GM19240 (cell line): ENCODE measurements around the gene EVX2.

Experiments used
- DNase-seq: peaks from one replicate; pipeline ENCODE4 v3.0.0; 2011; ENCODE audit warnings: low spot score; ENCODE audit not compliant: insufficient read length

EVX2 gene

DNA sequence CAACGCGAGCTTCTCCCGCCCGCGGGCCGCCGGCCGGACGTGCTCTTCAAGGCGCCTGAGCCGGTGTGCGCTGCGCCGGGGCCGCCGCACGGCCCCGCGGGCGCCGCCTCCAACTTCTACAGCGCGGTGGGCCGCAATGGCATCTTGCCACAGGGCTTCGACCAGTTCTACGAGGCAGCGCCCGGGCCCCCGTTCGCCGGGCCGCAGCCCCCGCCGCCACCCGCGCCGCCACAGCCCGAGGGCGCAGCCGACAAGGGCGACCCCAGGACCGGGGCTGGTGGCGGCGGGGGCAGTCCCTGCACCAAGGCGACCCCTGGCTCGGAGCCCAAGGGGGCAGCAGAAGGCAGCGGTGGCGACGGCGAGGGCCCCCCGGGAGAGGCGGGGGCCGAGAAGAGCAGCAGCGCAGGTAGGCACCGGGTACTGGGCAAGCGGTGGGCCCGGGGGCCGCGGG, 24.0 kb upstream of the EVX2 start:
- DNase-seq = no peak

DNA sequence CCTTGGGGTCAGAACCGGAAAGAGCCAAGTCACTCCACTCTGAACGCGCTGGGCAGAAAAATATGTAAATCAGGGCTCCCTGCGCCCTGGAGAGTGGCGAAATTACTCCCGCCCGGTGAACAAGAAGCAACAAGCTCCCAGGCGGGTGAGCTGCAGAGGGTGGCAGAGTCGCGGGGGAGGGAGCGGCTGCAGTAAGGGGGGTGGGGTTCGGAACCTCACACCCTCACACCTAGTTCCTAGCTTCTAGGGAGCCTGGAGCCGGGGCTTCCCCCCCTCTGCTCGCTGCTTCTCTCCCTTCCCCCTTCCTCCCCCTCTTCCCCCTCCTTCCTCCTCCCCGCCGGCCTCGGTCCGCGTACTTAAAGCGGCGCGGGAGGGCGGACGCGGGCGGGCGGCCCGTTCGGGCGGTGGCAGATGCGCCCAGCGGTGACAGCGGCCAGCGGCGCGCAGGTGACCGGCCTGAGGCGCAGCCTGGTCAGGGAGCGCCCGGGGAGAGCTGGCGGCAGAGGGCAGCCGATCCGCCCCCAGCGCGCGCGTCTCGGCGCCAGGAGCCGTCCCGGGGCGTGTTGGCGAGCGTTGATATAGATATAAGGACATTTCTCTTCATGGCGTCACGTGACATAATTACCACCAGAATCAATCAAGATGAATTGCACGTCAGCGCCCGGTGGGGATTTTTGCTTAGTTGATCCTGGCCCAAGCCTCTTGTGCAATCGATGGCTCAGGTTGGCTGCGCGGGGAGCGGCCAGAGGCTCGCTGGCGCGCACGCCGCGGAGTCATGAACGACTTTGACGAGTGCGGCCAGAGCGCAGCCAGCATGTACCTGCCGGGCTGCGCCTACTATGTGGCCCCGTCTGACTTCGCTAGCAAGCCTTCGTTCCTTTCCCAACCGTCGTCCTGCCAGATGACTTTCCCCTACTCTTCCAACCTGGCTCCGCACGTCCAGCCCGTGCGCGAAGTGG, 23.1 kb upstream of the EVX2 start, which contains the start of gene HOXD11:
TSS of gene HOXD11 (plus strand) at position 700 of the 959 bp plus-strand sequence. CDS start at position 776, 76 bp downstream.
- DNase-seq = no peak

DNA sequence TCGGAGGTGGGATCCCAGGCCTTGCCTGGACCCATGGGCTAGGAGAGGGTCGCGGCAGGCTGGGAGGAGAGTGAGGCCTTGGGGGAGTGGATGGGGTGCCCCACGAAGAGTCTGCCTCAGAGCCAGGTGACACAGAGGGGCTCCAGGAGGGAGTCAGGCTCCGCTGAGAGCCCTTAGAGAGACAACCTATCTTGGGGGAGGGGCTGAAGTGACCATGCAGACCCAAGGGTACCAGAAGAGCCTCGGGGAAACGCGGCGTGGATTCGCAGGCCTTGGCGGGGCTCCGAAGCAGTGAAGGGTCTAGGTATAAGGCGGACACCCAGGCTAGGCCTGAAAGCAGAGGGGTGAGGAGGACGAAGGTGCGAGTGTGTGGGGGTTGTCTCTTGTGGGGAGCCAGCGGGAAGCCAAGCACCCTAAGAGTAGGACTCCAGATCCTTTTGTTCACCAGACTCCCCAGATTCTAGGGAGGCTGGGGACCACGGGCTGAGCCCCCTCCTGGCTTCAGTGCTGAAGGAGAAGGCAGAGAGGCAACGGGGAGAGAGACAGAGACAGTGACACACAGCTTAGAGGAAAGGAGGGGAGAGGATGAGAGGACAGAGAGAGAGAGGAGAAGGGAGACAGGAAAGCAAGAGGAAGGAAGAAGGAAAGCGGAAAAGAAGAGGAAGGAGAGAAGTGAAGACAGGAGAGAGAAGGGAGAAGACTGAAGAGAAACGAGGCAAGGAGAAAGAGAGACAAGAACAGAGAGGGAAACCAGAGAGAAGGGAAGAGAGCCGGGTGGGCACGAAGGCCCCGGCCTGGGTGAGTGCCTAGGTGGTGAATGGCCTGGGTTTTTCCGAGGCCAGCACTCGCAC, 22.2 kb upstream of the EVX2 start:
- no peak for DNase-seq

DNA sequence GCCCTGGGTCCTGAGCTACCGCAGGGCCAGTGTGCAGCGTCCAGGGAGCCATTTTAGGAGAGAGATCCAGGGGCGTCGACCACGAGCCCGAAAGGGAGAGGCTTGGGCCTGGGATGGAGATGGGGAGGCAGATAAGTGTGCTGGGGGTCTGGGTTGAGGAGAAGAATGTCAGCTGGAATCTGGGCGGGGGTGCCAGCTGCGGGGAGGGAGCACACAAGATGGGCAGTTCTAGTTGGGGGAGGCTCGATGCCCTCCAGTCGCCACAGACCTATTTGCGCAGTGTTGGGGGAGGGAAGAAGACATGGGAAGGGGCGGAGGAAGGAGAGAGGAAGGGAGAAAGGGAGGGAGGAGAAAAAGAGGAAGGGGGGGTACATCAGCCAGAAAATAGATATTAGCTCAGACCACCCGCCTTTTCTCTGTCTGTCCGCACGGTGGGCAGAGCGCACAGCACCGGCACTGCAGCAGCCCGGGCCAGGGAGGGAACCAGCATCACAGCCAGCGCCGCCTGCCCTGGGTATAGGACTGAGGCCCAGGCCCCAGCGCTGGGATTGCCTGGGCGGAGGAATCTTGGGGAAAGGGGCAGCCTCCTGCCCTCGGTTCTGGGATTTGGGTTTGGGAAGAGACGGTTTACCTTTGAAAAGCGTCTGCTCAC, 21.4 kb upstream of the EVX2 start:
- no peak for DNase-seq

DNA sequence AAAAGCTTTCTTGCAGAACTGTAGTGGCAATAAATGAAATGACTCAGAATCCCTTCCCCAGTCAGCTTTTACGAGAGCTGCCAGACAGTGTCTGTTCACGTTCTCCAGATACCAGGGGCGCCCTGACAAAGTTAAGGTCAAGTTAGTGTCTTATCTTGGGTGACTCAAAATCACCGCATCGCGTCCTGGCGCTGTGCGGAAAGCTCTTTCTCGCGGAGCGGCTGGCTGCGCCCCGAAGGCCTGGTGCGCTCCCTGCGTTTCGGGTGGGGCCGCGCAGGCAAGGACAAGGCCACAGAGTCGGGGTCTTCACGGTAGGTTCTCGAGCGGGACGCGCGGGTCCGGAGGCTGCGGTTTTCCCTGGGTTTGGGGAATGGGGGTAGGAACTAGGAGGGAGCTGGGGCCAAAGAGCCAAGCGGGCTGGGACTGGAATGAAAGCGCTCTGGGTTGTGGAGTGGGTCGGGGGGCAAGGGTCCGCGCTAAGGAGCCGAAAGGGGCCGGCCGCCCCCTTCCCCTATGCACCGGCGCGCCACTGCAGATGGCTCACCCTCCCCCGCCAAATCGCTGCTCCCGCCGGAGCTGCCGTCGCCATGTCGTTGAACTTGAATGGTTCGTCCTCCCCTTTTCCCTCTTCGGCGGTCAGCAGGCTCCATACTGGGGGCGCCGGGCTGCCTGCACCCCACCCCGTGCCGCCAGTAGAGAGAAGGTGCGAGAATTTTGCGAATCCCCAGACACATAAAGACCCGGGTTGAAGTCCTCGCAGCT, 20.7 kb upstream of the EVX2 start:
- DNase-seq = no peak

DNA sequence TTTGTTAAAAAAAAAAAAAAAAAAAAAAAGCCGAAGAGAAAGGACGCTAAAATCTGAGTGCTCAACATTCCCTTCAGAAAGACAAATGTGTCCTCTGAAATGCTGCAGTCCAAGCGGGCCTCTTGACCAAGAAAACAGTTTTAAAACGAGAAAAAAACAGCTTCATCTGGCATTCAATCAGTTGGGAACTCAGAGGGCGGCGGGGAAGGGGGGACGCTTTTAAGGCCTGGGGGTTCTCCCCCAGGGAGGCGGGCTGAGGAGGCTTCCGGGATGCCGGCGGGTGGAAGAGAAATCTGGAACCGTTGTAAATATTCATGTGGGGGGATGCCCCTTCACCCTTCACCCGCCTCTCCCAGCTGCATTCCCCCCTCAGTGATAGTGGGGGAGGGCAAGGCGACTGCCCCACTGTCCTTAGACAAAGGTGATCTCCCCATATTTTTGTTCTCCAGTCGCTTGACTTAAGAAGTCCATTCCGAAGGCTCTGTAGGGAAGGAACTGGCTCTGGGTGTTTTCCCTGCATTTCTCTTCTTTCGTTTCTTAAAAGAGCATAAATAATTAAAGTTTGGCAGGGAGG, 20.1 kb upstream of the EVX2 start:
- no peak for DNase-seq

DNA sequence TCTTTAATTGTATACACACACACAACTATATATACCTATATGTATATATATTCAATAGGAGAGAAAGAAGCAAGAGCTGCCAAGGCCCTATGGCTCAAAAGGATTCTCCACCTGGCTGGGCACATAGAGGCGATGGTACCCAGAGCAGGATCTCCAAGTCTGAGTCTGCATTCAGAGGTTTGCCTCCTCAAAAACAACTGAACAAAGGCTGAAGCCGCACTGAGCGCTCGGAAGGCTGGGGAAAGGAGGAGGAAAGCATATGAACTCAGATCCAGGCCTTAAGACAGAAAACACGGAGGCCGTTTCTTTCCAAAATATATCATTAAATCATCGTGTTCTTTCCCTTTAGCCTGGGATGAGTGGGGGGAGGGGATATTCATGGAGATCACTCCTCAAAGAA, 19.4 kb upstream of the EVX2 start:
- no peak for DNase-seq

DNA sequence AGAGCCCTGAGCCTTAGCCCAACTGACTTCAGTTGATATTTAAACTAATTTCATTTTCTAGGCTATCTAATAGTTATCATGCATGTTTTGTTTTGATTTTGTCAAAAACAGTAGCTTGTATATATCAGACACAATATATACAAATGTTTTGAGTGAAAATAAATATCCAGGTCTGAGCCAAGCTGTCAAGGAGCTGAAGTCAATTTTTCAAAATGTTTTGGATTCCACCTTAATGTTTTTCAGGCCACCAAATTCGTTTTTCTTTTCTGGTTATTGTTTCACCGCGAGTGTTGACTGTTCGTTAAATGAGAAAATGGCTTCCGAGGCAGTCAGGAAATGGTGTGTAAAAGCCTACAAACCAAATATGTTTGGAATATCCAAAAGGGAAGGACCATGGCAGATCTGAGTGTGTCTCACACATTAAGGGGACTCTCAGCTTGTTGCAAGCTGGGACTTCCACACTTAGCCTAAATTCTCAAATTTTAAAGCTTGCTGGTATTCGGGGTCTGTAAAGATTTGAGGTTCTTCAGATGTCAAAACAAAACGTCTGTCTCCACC, 18.6 kb upstream of the EVX2 start:
- no peak for DNase-seq

DNA sequence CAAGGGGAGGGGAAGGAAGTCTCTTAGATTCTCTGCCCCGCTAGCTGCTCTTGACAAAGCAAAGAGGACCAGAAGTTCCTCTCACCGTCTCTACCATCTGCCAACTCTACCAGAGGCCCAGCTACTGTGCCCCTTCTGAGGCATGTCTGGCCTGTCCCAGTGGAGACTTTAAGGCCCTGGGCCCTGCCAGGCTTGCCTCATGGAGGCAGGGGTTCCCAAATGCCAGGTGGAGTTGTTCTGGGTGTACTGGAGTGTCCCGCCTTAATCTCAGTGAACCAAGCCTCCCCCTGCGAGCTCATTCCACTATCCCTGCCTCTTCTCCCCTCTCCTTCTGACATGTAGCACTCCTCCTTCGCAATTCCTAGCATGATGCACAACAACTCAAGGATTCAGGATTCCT, 18.1 kb upstream of the EVX2 start:
- no peak for DNase-seq

DNA sequence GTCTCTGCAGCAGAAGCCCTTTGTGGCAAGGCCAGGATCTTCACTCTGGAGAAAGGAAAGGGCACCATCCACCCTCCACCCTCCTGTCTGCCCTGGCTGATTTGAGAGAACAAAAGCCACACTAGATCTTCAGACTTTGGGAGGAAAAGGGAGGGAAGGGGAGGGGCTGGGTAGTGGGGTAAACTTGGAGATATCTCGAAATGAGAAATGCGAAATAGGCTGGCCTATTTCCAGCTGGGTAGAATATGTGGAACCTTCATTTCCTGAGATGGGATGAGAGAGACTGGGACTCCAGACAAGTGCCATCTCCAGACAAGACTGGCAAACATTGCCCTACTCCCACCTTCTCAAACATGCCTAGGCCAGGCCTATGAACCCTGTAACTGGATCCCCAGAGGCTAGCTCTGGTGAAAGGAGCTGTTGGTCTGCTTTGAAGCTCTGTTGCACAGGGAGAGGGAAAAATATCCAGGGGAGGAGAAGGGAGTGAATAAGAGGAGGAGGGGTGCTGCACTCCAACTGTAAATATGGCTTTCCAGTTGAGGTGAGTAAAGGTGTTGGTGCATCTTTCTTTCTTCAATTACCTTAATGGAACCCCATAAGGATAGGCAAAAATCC, 17.6 kb upstream of the EVX2 start:
- no peak for DNase-seq

DNA sequence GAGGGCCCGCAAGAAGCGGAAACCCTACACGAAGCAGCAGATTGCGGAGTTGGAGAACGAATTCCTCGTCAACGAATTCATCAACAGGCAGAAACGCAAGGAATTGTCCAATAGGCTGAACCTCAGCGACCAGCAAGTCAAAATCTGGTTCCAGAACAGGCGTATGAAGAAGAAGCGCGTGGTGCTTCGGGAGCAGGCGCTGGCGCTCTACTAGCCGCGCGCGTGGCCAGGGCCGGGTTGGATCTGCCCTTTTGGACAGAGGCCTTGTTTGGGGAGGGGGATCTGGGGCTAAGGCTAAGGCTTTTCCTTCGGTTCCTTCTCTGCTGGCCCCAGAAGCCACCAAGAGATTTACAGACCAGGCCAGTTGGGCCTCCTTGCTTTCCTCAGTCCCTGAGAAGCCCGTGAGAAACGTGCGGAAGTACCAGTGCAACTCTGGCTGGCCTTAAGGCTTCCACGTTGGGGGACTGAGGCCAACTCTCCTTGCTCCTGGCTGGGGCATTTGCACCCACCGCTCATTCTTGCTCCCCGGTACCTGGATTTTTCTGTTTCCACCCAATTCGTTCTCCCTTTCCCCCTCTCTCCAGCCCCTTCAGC, 16.9 kb upstream of the EVX2 start:
- DNase-seq = no peak

DNA sequence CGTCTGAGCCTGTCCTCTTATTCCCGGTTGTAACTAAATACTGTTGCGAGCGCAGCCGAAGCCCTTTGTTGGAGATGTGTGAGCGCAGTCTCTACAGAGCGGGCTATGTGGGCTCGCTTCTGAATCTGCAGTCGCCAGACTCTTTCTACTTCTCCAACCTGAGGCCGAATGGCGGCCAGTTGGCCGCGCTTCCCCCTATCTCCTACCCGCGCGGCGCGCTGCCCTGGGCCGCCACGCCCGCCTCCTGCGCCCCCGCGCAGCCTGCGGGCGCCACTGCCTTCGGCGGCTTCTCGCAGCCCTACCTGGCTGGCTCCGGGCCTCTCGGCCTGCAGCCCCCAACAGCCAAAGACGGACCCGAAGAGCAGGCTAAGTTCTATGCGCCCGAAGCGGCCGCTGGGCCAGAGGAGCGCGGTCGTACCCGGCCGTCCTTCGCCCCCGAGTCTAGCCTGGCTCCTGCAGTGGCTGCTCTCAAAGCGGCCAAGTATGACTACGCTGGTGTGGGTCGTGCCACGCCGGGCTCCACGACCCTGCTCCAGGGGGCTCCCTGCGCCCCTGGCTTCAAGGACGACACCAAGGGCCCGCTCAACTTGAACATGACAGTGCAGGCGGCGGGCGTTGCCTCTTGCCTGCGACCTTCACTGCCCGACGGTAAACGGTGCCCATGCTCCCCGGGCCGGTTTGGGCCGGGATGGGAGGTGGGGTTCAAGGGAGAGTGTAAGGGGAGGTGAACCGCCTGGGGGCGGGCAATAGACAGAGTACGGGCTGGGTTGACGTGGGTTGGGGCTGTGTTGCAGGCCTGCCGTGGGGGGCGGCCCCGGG, 16.2 kb upstream of the EVX2 start, which contains the start of gene HOXD12:
TSS of gene HOXD12 (plus strand) at position 68 of the 819 bp plus-strand sequence. CDS start at position 75, 7 bp downstream.
- DNase-seq = no peak

DNA sequence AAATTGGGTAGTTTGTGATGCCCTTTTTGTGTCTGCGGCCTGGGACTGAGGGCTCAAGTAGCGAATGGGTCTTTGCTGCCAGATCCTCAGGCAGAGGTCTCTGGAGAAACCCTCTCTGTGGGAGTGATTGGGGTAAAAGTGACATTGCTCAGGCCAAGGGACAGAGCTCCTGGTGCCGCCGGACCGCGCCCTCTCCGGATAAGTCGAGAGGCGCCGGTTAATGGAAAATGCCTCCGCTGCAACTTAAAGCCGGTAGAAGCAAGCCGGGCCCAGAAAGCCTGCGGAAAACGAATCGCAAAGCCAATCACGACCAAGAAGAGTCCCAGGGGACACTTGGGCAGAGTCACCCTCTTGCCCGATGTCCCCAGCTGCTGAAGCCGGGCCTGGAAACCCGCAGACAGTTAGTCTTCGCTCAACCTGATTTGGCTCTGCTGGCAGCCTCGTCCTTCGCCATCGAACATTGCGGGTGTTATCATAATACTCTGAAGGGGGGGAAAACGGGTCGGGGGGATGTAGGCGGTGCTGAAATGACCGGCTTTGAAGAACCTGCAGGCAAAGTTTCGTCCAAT, 15.5 kb upstream of the EVX2 start:
- DNase-seq = no peak

DNA sequence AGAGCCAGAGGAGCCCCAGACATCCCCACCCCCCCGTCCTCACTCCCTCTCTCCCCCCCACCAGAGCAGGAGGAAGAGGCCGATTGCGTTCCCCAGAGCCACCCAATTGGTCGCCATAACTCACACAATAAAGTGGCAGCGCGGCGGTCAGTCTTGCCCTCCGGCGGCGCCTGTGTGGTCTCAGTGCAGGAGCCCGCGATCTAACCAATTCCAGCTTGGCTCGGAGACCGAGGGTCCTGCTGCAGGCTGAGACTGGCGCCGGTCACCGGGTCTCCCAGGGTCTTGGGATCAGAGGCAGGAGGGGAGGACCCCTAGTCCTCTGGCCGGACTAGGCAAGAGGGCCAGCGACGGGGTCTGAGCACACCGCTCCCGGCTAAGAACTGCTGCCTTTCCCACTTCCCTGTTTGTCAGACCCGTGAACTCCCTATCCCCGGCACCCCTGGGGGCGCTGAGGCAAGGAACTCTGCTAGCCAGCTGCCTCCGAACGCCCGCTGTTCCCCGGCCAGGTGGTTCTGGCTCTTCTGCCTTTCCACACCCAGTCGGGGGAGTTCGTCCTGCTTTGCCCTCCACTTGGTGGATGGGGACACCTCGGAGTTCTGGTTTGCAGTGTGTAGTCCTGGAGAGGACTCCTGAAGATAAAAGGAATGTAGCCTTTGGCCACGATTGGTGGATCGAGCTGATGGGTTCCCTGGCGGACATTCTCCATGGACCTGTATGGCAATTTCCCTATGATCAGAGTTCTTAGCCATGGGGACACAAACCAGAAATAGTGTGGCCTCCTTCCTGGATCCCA, 14.8 kb upstream of the EVX2 start:
- DNase-seq = no peak

DNA sequence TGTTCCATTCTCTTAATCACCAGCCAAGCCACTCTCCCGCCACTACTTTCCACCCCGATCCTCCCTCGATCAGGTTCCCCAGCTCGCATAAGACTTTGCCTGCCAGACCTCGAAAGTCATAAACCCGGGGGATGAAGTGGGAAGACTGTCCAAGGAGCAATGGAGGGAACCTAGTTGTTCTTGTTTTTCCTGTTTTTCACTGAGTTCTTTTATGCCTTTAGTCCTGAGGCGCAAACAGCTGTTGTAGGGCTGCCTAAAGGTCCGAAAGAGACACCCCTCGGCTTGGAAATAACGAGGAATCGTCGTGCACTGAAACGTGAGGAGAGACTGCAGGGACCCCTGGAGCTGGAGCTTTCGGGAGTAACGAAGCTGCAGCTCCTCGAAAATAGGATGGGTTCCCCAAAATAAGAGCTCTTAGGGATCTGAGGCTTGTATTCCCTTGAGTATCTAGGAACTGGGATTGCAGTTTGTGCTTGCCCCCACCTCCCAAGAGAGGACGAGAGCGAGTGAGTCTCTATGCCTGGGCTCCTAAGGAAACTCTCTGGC, 14.1 kb upstream of the EVX2 start:
- no peak for DNase-seq

DNA sequence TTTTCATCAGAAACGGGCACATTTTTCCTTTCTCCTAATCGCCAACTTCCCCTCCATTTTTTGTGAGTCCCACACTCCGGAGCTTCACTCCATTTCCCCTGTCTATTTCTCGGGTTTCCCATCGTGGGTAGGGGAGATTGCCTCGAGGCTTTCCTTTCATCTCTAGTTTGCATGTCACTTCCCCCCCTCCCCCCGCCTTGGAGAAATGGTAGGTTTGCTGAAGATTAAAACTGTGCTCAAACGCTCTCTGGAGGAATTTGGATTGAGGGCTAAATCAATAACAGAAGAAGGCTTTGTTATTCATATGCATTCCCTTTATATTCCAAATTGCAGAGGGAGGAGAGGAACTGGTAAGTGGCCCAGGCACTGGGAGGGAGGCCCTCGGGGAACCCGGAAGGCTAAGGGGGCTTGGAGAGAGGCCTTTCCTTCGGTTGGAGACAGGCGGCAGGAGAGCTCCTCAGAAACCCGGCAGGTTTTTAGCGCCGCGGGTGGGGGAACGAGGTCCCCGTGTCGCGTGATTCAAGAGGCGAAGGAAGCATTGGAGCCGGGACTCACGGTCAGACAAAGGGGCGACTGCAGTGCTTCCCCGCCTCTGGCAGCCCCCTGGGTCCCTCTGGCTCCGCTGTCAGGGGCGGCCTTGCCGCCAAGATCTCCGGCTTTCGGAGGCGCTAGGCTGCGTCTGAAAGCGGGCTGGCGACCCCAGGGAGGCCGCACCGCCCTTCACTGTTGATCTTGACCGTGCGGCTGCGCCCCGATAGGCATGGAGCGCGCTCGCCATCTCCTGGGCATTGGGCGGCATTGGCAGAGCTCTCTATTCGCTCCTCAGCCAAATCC, 13.4 kb upstream of the EVX2 start:
- DNase-seq = peak; percentile 75
